PC-3 (cell line): ENCODE results near the gene EFCAB14. TPM values are rescaled to one million over a fixed set of nuclear protein-coding genes. Genes with fewer than 3 reads are reported as not detected.

ENCODE experiments used
- ATAC-seq: fragments of 200-7000 bp; cut with Tn5 transposase; 2 replicates; pipeline ENCODE4 v1.9.1; 2020; ENCODE audit warnings: mild to moderate bottlenecking, moderate library complexity
- BruUV-seq: library from RNA; stranded (reverse); fragments of 400-500 nt; replicated peaks from 2 replicates; lab custom pipeline; 2021; lab: Mats Ljungman, UMichigan
- CTCF ChIA-PET: fragments of 300-600 bp; sonication (Branson Sonifier 250); formaldehyde crosslinking; loops from one replicate; lab custom pipeline; 2022; ENCODE audit warnings: antibody characterized with exemption; lab: Charles Lee
- POLR2A ChIA-PET: fragments of 300-600 bp; sonication (Branson Sonifier 250); formaldehyde crosslinking; loops from one replicate; lab custom pipeline; 2022; ENCODE audit warnings: antibody characterized with exemption; ENCODE audit not compliant: unreplicated experiment; lab: Charles Lee
- DNase-seq: peaks from one replicate; pipeline ENCODE4 v3.0.0-alpha.2; 2015
- H2AFZ ChIP-seq: fragments of 300-600 bp; sonication (generic); 2 replicates; pipeline ENCODE4 v1.6.0; 2016; ENCODE audit warnings: antibody characterized with exemption, low read length
- H3F3A ChIP-seq: fragments of 300-600 bp; sonication (generic); one replicate; pipeline ENCODE4 v1.6.0; 2017; ENCODE audit warnings: antibody characterized with exemption, low read length, control low read depth, mild to moderate bottlenecking; ENCODE audit not compliant: unreplicated experiment
- H3K27ac ChIP-seq: fragments of 300-600 bp; sonication (generic); 2 replicates; pipeline ENCODE4 v1.5.1; 2016; ENCODE audit warnings: mild to moderate bottlenecking, low read length
- H3K27me3 ChIP-seq: fragments of 300-600 bp; sonication (generic); 2 replicates; pipeline ENCODE4 v1.6.1; 2016; ENCODE audit warnings: low read length, mixed read lengths
- H3K36me3 ChIP-seq: fragments of 300-600 bp; sonication (generic); 2 replicates; pipeline ENCODE4 v1.6.1; 2016; ENCODE audit warnings: low read depth, mixed run types, low read length, mixed read lengths
- H3K4me1 ChIP-seq: fragments of 300-600 bp; sonication (generic); 2 replicates; pipeline ENCODE4 v1.5.1; 2016; ENCODE audit warnings: low read length; ENCODE audit not compliant: insufficient read depth
- H3K4me2 ChIP-seq: fragments of 300-600 bp; sonication (generic); 2 replicates; pipeline ENCODE4 v1.6.0; 2016; ENCODE audit warnings: low read length
- H3K4me3 ChIP-seq: fragments of 300-600 bp; sonication (generic); 2 replicates; pipeline ENCODE4 v1.5.1; 2016; ENCODE audit warnings: mild to moderate bottlenecking, low read length, mixed read lengths
- H3K79me2 ChIP-seq: fragments of 300-600 bp; sonication (generic); 2 replicates; pipeline ENCODE4 v1.6.1; 2017; ENCODE audit warnings: low read length, mixed read lengths
- H3K9ac ChIP-seq: fragments of 300-600 bp; sonication (generic); 2 replicates; pipeline ENCODE4 v1.6.0; 2016; ENCODE audit warnings: mild to moderate bottlenecking, low read length
- H3K9me2 ChIP-seq: fragments of 300-600 bp; sonication (generic); replicated peaks from 2 replicates; pipeline ENCODE4 v1.6.1; 2016; ENCODE audit warnings: mixed run types, low read length, mixed read lengths
- H3K9me3 ChIP-seq: fragments of 300-600 bp; sonication (generic); 2 replicates; pipeline ENCODE4 v1.6.1; 2016; ENCODE audit warnings: low read length, mixed read lengths
- H4K20me1 ChIP-seq: fragments of 300-600 bp; sonication (generic); 2 replicates; pipeline ENCODE4 v1.6.1; 2016; ENCODE audit warnings: low read length, mixed read lengths
- EZH2 ChIP-seq: fragments of 300-600 bp; sonication (generic); IDR thresholded peaks from one replicate; pipeline ENCODE4 v1.6.1; 2017; ENCODE audit warnings: antibody characterized with exemption, mild to moderate bottlenecking, low read length; ENCODE audit not compliant: unreplicated experiment
- EZH2phosphoT487 ChIP-seq: fragments of 300-600 bp; sonication (generic); IDR thresholded peaks from 2 replicates; pipeline ENCODE4 v1.6.1; 2018; ENCODE audit warnings: mild to moderate bottlenecking, antibody characterized with exemption, low read length, borderline replicate concordance
- intact Hi-C: fragments of 100-400 bp; cut with micrococcal nuclease; formaldehyde crosslinking; loops from 2 replicates; pipeline ENCODE4 v1.9.0; 2023
- total RNA-seq: library from RNA; depleted of rRNA; stranded (reverse); fragments of >200 nt; gene quantifications from 2 replicates; pipeline ENCODE4 v1.2.3, GENCODE V29; 2014; rRNA removed
- TF ChIP-seq, protein P1 (sequence below): fragments of 300-600 bp; sonication (generic); conservative IDR thresholded peaks from 2 replicates; pipeline ENCODE4 v1.5.1; 2017; ENCODE audit warnings: antibody characterized with exemption, low read depth, mild to moderate bottlenecking, low read length

Gene EFCAB14
- total RNA-seq, 1 experiment from 2014 or later = 45.7 TPM

DNA sequence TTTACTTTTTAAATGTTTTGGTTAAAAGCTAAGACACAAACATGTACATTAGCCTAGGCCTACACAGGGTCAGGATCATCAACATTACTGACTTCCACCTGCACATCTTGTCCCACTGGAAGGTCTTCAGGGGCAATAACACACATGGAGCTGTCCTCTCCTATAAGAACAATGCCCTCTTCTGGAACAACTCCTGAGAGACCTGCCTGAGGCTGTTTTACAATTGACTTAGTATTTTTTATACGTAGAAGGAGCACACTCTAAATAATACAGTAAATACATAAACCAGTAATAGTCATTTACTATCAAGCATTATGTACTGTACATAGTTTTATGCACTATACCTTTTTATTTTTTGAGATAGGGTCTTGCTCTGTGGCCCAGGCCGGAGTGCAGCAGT lies 88.2 kb downstream of the EFCAB14 start:
- H3K4me1 ChIP-seq = no peaks in the 10 kb centered on the region
- ATAC-seq (peak; percentile 56), DNase-seq (peak; percentile 21)
- no TSS peak for BruUV-seq
- no peak overlapping the region for H3K4me3 ChIP-seq
- no peaks in the 10 kb centered on the region for H3F3A ChIP-seq
- no peak overlapping the region for H3K27ac ChIP-seq
- no peak overlapping the region for H3K9ac ChIP-seq
- no peaks in the 10 kb centered on the region for H4K20me1 ChIP-seq
- no peaks in the 10 kb centered on the region for H3K9me3 ChIP-seq
- no peak overlapping the region for H3K4me2 ChIP-seq
- intact Hi-C loops = no loop called here
- no peaks in the 10 kb centered on the region for H3K9me2 ChIP-seq
- H3K27me3 ChIP-seq = no peaks in the 10 kb centered on the region
- TF ChIP-seq EZH2 (no peak), EZH2phosphoT487 (no peak)
- TF ChIP-seq, protein P1, sequence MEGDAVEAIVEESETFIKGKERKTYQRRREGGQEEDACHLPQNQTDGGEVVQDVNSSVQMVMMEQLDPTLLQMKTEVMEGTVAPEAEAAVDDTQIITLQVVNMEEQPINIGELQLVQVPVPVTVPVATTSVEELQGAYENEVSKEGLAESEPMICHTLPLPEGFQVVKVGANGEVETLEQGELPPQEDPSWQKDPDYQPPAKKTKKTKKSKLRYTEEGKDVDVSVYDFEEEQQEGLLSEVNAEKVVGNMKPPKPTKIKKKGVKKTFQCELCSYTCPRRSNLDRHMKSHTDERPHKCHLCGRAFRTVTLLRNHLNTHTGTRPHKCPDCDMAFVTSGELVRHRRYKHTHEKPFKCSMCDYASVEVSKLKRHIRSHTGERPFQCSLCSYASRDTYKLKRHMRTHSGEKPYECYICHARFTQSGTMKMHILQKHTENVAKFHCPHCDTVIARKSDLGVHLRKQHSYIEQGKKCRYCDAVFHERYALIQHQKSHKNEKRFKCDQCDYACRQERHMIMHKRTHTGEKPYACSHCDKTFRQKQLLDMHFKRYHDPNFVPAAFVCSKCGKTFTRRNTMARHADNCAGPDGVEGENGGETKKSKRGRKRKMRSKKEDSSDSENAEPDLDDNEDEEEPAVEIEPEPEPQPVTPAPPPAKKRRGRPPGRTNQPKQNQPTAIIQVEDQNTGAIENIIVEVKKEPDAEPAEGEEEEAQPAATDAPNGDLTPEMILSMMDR = no peak
- H2AFZ ChIP-seq = no peak overlapping the region
- H3K36me3 ChIP-seq = peaks cover 16% of the 10 kb centered on the region; the same call in 1 of the 2 replicates
- POLR2A ChIA-PET = interaction anchor here (0.7 kb wide), 1 partner anchor 9 kb away, joined by 3 read pairs; no protein-coding TSS in a partner anchor
- no peaks in the 10 kb centered on the region for H3K79me2 ChIP-seq
- CTCF ChIA-PET = interaction anchor here (0.5 kb wide), 1 partner anchor 188 kb away, joined by 3 read pairs; no protein-coding TSS in a partner anchor

Other genes starting within 250 kb of the EFCAB14 start
- 1.7 and 2.4 TPM in 2 replicates for gene DMBX1, start 229.3 kb downstream of the EFCAB14 start, total RNA-seq
- gene KNCN, start 167.5 kb downstream of the EFCAB14 start, total RNA-seq = not detected in 2 replicates
- 36.1 and 36.8 TPM in 2 replicates for gene MKNK1, start 114.8 kb downstream of the EFCAB14 start, total RNA-seq
- gene MOB3C, start 102.3 kb downstream of the EFCAB14 start, total RNA-seq = 10.4 and 13.2 TPM in 2 replicates
- 68.3 and 83.7 TPM in 2 replicates for gene ATPAF1, start 50.8 kb downstream of the EFCAB14 start, total RNA-seq
- gene TEX38, start 47.3 kb downstream of the EFCAB14 start, total RNA-seq = not detected in 2 replicates
- not detected in 2 replicates for gene CYP4B1, start 79.9 kb upstream of the EFCAB14 start, total RNA-seq
- gene CYP4A11, start 222.4 kb upstream of the EFCAB14 start, total RNA-seq = not detected in 2 replicates